Fibroblast of lung (primary cell): ENCODE measurements around the gene PRKG2. TPM values are rescaled to one million over a fixed set of nuclear protein-coding genes. Genes with fewer than 3 reads are reported as not detected.

Experiments used
- DNase-seq, 2 donors: peaks; one replicate each; pipeline versions ENCODE4 v3.0.0 to v3.0.0-alpha.2; 2010; ENCODE audit warnings: low read depth in 2 of 2
- H2AFZ ChIP-seq: 2 replicates; pipeline ENCODE4 v1.5.1; 2012; ENCODE audit warnings: low read length, control low read depth, inconsistent platforms
- H3K27ac ChIP-seq: 2 replicates; pipeline ENCODE4 v1.5.1; 2011; ENCODE audit warnings: low read length, control low read depth; ENCODE audit not compliant: insufficient read depth
- H3K27me3 ChIP-seq: 2 replicates; pipeline ENCODE4 v1.5.1; 2011; ENCODE audit warnings: mild to moderate bottlenecking, low read length; ENCODE audit not compliant: control insufficient read depth, insufficient read depth
- H3K36me3 ChIP-seq: 2 replicates; pipeline ENCODE4 v1.5.1; 2011; ENCODE audit warnings: low read length; ENCODE audit not compliant: control insufficient read depth, insufficient read depth
- H3K4me1 ChIP-seq: 2 replicates; pipeline ENCODE4 v1.5.1; 2011; ENCODE audit warnings: low read length; ENCODE audit not compliant: control insufficient read depth, insufficient read depth; ENCODE audit errors: extremely low read depth
- H3K4me2 ChIP-seq: 2 replicates; pipeline ENCODE4 v1.5.1; 2011; ENCODE audit warnings: low read length, control low read depth; ENCODE audit not compliant: insufficient read depth; ENCODE audit errors: extremely low read depth
- H3K4me3 ChIP-seq, 4 experiments: fragments of 200-600 bp in 1 of 4; sonication (generic) in 1 of 4; replicated peaks in 1 of 4; 2 replicates each; pipeline ENCODE4 v1.5.1; 2011 to 2016; ENCODE audit warnings: low read length in 4 of 4, low read depth in 3 of 4, mild to moderate bottlenecking in 3 of 4, control low read depth in 2 of 4, inconsistent platforms in 1 of 4, mixed read lengths in 1 of 4; ENCODE audit not compliant: insufficient read depth in 1 of 4; ENCODE audit errors: control extremely low read depth in 1 of 4
- H3K79me2 ChIP-seq: 2 replicates; pipeline ENCODE4 v1.5.1; 2012; ENCODE audit warnings: mild to moderate bottlenecking, low read length, inconsistent platforms; ENCODE audit not compliant: control insufficient read depth, insufficient read depth
- H3K9ac ChIP-seq: 2 replicates; pipeline ENCODE4 v1.5.1; 2011; ENCODE audit warnings: mild to moderate bottlenecking, low read length, control low read depth; ENCODE audit not compliant: insufficient read depth
- H3K9me3 ChIP-seq: 2 replicates; pipeline ENCODE4 v1.5.1; 2012; ENCODE audit warnings: low read depth, low read length; ENCODE audit not compliant: control insufficient read depth, insufficient read depth
- H4K20me1 ChIP-seq: 2 replicates; pipeline ENCODE4 v1.5.1; 2011; ENCODE audit warnings: low read length; ENCODE audit not compliant: control insufficient read depth, insufficient read depth; ENCODE audit errors: extremely low read depth
- EZH2 ChIP-seq: IDR thresholded peaks from 2 replicates; pipeline ENCODE4 v1.5.1; 2012; ENCODE audit warnings: low read length, control low read depth, mild to moderate bottlenecking; ENCODE audit errors: missing control alignments
- polyA plus RNA-seq, 2 donors: library from polyadenylated mRNA; depleted of rRNA in 1 of 2; stranded (reverse) in 1 of 2; unstranded in 1 of 2; fragments of >200 nt; gene quantifications; 2 replicates each; pipeline ENCODE4 v1.2.1, GENCODE V29; 2011 to 2012; ENCODE audit warnings: missing spikeins in 1 of 2
- total RNA-seq: library from RNA; depleted of rRNA; stranded (reverse); fragments of >200 nt; gene quantifications from 2 replicates; pipeline ENCODE4 v1.2.1, GENCODE V29; 2014
- TF ChIP-seq, protein P1 (sequence below), 2 donors: IDR thresholded peaks in 1 of 2; conservative IDR thresholded peaks in 1 of 2; 1 replicate in 1 of 2; 2 replicates in 1 of 2; pipeline ENCODE4 v1.5.1; 2011 to 2012; ENCODE audit warnings: low read length in 2 of 2, control low read depth in 1 of 2, inconsistent platforms in 1 of 2, low read depth in 1 of 2, mild to moderate bottlenecking in 1 of 2

The PRKG2 gene
- total and polyA plus RNA-seq, 2 donors (not counting 1 experiment from before 2014, with no cell fraction given) = 2.8 to 17.5 TPM

DNA sequence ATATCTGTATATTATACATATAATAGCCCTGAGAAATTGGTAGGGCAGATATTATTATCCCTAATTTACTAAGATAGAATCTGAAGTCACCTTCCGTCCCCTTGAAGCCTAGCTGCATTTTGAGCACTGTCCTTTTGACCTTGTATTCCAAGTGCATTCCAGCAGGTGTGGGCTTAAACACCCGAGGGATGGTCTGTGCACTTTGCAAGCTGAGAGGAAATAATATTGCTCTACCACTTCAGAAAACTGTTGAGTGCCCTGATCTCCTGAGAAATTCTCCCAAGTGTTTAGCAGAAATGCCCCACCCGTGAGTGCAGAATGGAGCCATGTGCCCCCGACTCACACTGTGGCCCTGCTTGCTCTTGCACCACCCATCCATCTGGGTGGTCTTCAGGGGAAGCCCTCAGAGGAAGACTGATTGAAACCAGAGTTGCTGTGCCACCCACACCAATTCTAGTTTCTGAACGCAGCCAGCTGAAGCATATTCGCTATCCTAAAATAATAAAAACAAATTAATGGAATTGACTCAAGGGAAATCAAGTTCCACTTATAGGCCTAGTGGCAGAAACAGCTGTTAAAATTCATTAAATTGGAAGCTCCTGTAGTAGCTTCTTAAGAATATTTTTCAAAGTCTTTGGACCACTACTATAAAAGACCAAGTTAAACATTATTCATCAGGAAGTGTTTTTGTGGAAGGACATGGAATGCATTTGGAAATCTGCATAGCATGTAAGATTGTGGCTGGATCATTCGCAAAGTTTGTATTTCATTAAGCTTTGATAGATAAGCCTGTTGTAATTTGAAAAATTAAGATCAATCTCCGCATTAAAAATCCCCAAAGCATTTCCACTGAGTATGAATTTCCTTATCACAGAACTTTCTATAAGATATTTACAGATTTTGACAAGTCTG lies 41.3 kb upstream of the PRKG2 start:
- H4K20me1 ChIP-seq = no peaks in the 10 kb centered on the region
- no peak overlapping the region for H3K4me2 ChIP-seq
- DNase-seq = peak in 1 of 2 donors; percentile 50
- no peaks in the 10 kb centered on the region for H3K9me3 ChIP-seq
- no peaks in the 10 kb centered on the region for H3K79me2 ChIP-seq
- TF ChIP-seq, protein P1, sequence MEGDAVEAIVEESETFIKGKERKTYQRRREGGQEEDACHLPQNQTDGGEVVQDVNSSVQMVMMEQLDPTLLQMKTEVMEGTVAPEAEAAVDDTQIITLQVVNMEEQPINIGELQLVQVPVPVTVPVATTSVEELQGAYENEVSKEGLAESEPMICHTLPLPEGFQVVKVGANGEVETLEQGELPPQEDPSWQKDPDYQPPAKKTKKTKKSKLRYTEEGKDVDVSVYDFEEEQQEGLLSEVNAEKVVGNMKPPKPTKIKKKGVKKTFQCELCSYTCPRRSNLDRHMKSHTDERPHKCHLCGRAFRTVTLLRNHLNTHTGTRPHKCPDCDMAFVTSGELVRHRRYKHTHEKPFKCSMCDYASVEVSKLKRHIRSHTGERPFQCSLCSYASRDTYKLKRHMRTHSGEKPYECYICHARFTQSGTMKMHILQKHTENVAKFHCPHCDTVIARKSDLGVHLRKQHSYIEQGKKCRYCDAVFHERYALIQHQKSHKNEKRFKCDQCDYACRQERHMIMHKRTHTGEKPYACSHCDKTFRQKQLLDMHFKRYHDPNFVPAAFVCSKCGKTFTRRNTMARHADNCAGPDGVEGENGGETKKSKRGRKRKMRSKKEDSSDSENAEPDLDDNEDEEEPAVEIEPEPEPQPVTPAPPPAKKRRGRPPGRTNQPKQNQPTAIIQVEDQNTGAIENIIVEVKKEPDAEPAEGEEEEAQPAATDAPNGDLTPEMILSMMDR (conservative IDR thresholded peaks at IDR 0.05 in 1 of 2, IDR thresholded peaks at IDR 0.05 in 1 of 2; ENCODE audit: low read depth in 1 of 2, low read length in 2 of 2) = no peak
- no peak for TF ChIP-seq EZH2
- no peak overlapping the region for H2AFZ ChIP-seq
- H3K4me3 ChIP-seq = no peak overlapping the region
- no peaks in the 10 kb centered on the region for H3K27me3 ChIP-seq
- H3K27ac ChIP-seq = no peak overlapping the region
- no peaks in the 10 kb centered on the region for H3K36me3 ChIP-seq
- no peak overlapping the region for H3K9ac ChIP-seq
- H3K4me1 ChIP-seq = peaks cover 6% of the 10 kb centered on the region

DNA sequence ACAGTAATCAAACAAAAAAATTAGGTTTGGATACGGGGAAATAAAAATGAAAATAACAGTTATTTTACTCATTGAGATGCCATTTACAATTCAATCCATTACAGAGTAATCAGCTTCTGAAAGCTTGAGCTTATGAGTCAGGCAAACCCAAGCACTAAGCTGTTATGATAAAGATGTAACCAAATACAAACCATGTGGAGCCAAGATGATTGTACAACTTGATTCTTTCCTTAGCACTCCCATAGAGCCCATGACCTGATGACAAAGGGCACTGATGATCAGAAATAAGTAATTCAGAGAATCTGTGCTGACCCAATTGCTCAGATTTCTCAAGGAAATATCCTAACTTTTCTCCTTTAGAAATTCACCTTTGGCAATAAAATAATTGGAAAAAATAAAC lies 40.5 kb upstream of the PRKG2 start:
- peak overlapping the region; percentile 45 for H3K4me2 ChIP-seq
- H3K27me3 ChIP-seq = no peaks in the 10 kb centered on the region
- TF ChIP-seq EZH2 = no peak
- TF ChIP-seq, protein P1 (conservative IDR thresholded peaks at IDR 0.05 in 1 of 2, IDR thresholded peaks at IDR 0.05 in 1 of 2; ENCODE audit: low read depth in 1 of 2, low read length in 2 of 2) = no peak
- no peak overlapping the region for H2AFZ ChIP-seq
- H3K27ac ChIP-seq = no peak overlapping the region
- no peak overlapping the region for H3K9ac ChIP-seq
- H3K4me3 ChIP-seq = no peak overlapping the region
- no peaks in the 10 kb centered on the region for H3K79me2 ChIP-seq
- peak; percentile 77 to 87 for DNase-seq
- H4K20me1 ChIP-seq = no peaks in the 10 kb centered on the region
- H3K4me1 ChIP-seq = peaks cover 6% of the 10 kb centered on the region
- H3K9me3 ChIP-seq = no peaks in the 10 kb centered on the region
- H3K36me3 ChIP-seq = no peaks in the 10 kb centered on the region

DNA sequence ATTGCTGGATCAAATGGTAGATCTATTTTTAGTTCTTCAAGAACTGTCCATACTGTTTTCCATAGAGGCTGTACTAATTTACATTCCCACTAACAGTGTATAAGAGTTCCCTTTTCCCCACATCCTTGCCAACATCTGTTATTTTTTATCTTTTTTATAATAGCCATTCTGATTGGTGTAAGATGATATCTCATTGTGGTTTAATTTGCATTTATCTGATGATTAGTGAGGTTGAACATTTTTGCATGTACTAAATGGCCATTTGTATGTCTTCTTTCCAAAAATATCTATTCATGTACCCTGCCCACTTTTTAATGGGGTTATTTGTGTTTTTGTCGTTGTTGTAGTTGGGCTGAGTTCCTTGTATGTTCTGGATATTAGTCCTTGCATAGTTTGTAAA lies 35.4 kb upstream of the PRKG2 start:
- H3K27me3 ChIP-seq = no peaks in the 10 kb centered on the region
- H3K4me2 ChIP-seq = no peak overlapping the region
- H3K79me2 ChIP-seq = no peaks in the 10 kb centered on the region
- H3K9ac ChIP-seq = no peak overlapping the region
- H3K4me3 ChIP-seq = no peak overlapping the region
- no peak for DNase-seq
- H3K36me3 ChIP-seq = no peaks in the 10 kb centered on the region
- H2AFZ ChIP-seq = no peak overlapping the region
- no peaks in the 10 kb centered on the region for H3K9me3 ChIP-seq
- H3K27ac ChIP-seq = no peak overlapping the region
- no peaks in the 10 kb centered on the region for H4K20me1 ChIP-seq
- no peaks in the 10 kb centered on the region for H3K4me1 ChIP-seq
- TF ChIP-seq EZH2 = no peak
- TF ChIP-seq, protein P1 (conservative IDR thresholded peaks at IDR 0.05 in 1 of 2, IDR thresholded peaks at IDR 0.05 in 1 of 2; ENCODE audit: low read depth in 1 of 2, low read length in 2 of 2) = no peak
